ENCODE results near the gene ATP9B. TPM values are rescaled to one million over a fixed set of nuclear protein-coding genes. Genes with fewer than 3 reads are reported as not detected.

ATP9B gene
- total and polyA plus RNA-seq, 2 donors = 14.9 to 19.3 TPM

- no peaks in the 10 kb centered on the region for H3K36me3 ChIP-seq (ENCODE audit: control insufficient read depth in 2 of 2, insufficient read depth in 2 of 2, low read length in 1 of 2)
- H3K4me1 ChIP-seq (ENCODE audit: control insufficient read depth in 2 of 2, insufficient read depth in 2 of 2, low read length in 2 of 2) = peaks cover 12 to 29% of the 10 kb centered on the region in 2 donors
- peak overlapping the region in 1 of 2 donors; percentile 54 for H3K4me3 ChIP-seq (ENCODE audit: low read length in 2 of 2)
- WGBS = 2% methylated on average over 30 of the region's 30 CpGs
- H3K27ac ChIP-seq (ENCODE audit: low read depth in 1 of 2, low read length in 1 of 2) = no peak overlapping the region
- peaks cover 0 to 3% of the 10 kb centered on the region in 2 donors for H3K9me3 ChIP-seq (ENCODE audit: control insufficient read depth in 2 of 2, insufficient read depth in 1 of 2, low read length in 1 of 2)
- H3K27me3 ChIP-seq (ENCODE audit: control insufficient read depth in 2 of 2, insufficient read depth in 1 of 2, low read length in 1 of 2) = peaks cover 75 to 90% of the 10 kb centered on the region in 2 donors
- DNase-seq (ENCODE audit: low read depth in 6 of 9, low spot score in 9 of 9) = peak in 1 of 9 donors; percentile 49
Measured at GRCh38 chr18:79393181-79393634, 324.0 kb downstream of the ATP9B start.

- Histone ChIP-seq H3K9me3 (ENCODE audit: control insufficient read depth in 2 of 2, insufficient read depth in 1 of 2, low read length in 1 of 2) (peaks cover 0 to 3% of the 10 kb centered on the region in 2 donors), H3K27me3 (ENCODE audit: control insufficient read depth in 2 of 2, insufficient read depth in 1 of 2, low read length in 1 of 2) (peaks cover 76 to 90% of the 10 kb centered on the region in 2 donors), H3K4me1 (ENCODE audit: control insufficient read depth in 2 of 2, insufficient read depth in 2 of 2, low read length in 2 of 2) (peaks cover 11 to 30% of the 10 kb centered on the region in 2 donors), H3K36me3 (ENCODE audit: control insufficient read depth in 2 of 2, insufficient read depth in 2 of 2, low read length in 1 of 2) (no peaks in the 10 kb centered on the region), H3K4me3 (ENCODE audit: low read length in 2 of 2) (peak overlapping the region in 1 of 2 donors; percentile 54), H3K27ac (ENCODE audit: low read depth in 1 of 2, low read length in 1 of 2) (peak overlapping the region; percentile 37 to 58)
- under 1% methylated on average over 78 of the region's 83 CpGs for WGBS
- DNase-seq (ENCODE audit: low read depth in 6 of 9, low spot score in 9 of 9) = peak in 1 of 9 donors; percentile 44
Measured at GRCh38 chr18:79393635-79394533, 324.7 kb downstream of the ATP9B start.

- Histone ChIP-seq H3K27me3 (ENCODE audit: control insufficient read depth in 2 of 2, insufficient read depth in 1 of 2, low read length in 1 of 2) (peaks cover 75 to 90% of the 10 kb centered on the region in 2 donors), H3K4me3 (ENCODE audit: low read length in 2 of 2) (peak overlapping the region in 1 of 2 donors; percentile 54), H3K36me3 (ENCODE audit: control insufficient read depth in 2 of 2, insufficient read depth in 2 of 2, low read length in 1 of 2) (no peaks in the 10 kb centered on the region), H3K27ac (ENCODE audit: low read depth in 1 of 2, low read length in 1 of 2) (peak overlapping the region; percentile 18 to 47), H3K9me3 (ENCODE audit: control insufficient read depth in 2 of 2, insufficient read depth in 1 of 2, low read length in 1 of 2) (peaks cover 0 to 3% of the 10 kb centered on the region in 2 donors), H3K4me1 (ENCODE audit: control insufficient read depth in 2 of 2, insufficient read depth in 2 of 2, low read length in 2 of 2) (peaks cover 14 to 37% of the 10 kb centered on the region in 2 donors)
- 2% methylated on average over 67 of the region's 67 CpGs for WGBS
- DNase-seq (ENCODE audit: low read depth in 6 of 9, low spot score in 9 of 9) = peak in 1 of 9 donors; percentile 49
Measured at GRCh38 chr18:79394534-79395307, 325.5 kb downstream of the ATP9B start.

- DNase-seq (ENCODE audit: low read depth in 6 of 9, low spot score in 9 of 9) = no peak
- 1% methylated on average over 25 of the region's 34 CpGs for WGBS
- Histone ChIP-seq H3K4me3 (ENCODE audit: low read length in 2 of 2) (peak overlapping the region in 1 of 2 donors; percentile 54), H3K4me1 (ENCODE audit: control insufficient read depth in 2 of 2, insufficient read depth in 2 of 2, low read length in 2 of 2) (peaks cover 14 to 38% of the 10 kb centered on the region in 2 donors), H3K36me3 (ENCODE audit: control insufficient read depth in 2 of 2, insufficient read depth in 2 of 2, low read length in 1 of 2) (no peaks in the 10 kb centered on the region), H3K27ac (ENCODE audit: low read depth in 1 of 2, low read length in 1 of 2) (no peak overlapping the region), H3K27me3 (ENCODE audit: control insufficient read depth in 2 of 2, insufficient read depth in 1 of 2, low read length in 1 of 2) (peaks cover 73 to 90% of the 10 kb centered on the region in 2 donors), H3K9me3 (ENCODE audit: control insufficient read depth in 2 of 2, insufficient read depth in 1 of 2, low read length in 1 of 2) (peaks cover 0 to 3% of the 10 kb centered on the region in 2 donors)
Measured at GRCh38 chr18:79395308-79395640, 326.1 kb downstream of the ATP9B start.

DNA sequence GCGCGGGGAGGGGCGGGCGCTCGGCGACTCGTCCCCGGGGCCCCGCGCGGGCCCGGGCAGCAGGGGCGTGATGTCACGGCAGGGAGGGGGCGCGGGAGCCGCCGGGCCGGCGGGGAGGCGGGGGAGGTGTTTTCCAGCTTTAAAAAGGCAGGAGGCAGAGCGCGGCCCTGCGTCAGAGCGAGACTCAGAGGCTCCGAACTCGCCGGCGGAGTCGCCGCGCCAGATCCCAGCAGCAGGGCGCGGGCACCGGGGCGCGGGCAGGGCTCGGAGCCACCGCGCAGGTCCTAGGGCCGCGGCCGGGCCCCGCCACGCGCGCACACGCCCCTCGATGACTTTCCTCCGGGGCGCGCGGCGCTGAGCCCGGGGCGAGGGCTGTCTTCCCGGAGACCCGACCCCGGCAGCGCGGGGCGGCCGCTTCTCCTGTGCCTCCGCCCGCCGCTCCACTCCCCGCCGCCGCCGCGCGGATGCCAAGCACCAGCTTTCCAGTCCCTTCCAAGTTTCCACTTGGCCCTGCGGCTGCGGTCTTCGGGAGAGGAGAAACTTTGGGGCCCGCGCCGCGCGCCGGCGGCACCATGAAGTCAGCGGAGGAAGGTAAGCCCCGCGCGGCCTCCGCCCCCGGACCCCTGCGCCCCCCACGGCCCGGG lies 326.7 kb downstream of the ATP9B start, which contains the start of gene NFATC1:
Gene NFATC1, plus strand, starts transcription at position 170 of the 644 bp plus-strand sequence. Its CDS starts 295 bp downstream, at position 465.
- H3K4me1 ChIP-seq (ENCODE audit: control insufficient read depth in 2 of 2, insufficient read depth in 2 of 2, low read length in 2 of 2) = peaks cover 14 to 38% of the 10 kb centered on the region in 2 donors
- H3K9me3 ChIP-seq (ENCODE audit: control insufficient read depth in 2 of 2, insufficient read depth in 1 of 2, low read length in 1 of 2) = peaks cover 0 to 3% of the 10 kb centered on the region in 2 donors
- peaks cover 71 to 86% of the 10 kb centered on the region in 2 donors for H3K27me3 ChIP-seq (ENCODE audit: control insufficient read depth in 2 of 2, insufficient read depth in 1 of 2, low read length in 1 of 2)
- peak within 1 kb of the TSS; percentile 47 to 60 for H3K27ac ChIP-seq (ENCODE audit: low read depth in 1 of 2, low read length in 1 of 2)
- peak in 1 of 9 donors; percentile 52 for DNase-seq (ENCODE audit: low read depth in 6 of 9, low spot score in 9 of 9)
- H3K4me3 ChIP-seq (ENCODE audit: low read length in 2 of 2) = peak within 1 kb of the TSS; percentile 33 to 54
- WGBS = under 1% methylated on average over 91 of the region's 91 CpGs
- no peaks in the 10 kb centered on the region for H3K36me3 ChIP-seq (ENCODE audit: control insufficient read depth in 2 of 2, insufficient read depth in 2 of 2, low read length in 1 of 2)

DNA sequence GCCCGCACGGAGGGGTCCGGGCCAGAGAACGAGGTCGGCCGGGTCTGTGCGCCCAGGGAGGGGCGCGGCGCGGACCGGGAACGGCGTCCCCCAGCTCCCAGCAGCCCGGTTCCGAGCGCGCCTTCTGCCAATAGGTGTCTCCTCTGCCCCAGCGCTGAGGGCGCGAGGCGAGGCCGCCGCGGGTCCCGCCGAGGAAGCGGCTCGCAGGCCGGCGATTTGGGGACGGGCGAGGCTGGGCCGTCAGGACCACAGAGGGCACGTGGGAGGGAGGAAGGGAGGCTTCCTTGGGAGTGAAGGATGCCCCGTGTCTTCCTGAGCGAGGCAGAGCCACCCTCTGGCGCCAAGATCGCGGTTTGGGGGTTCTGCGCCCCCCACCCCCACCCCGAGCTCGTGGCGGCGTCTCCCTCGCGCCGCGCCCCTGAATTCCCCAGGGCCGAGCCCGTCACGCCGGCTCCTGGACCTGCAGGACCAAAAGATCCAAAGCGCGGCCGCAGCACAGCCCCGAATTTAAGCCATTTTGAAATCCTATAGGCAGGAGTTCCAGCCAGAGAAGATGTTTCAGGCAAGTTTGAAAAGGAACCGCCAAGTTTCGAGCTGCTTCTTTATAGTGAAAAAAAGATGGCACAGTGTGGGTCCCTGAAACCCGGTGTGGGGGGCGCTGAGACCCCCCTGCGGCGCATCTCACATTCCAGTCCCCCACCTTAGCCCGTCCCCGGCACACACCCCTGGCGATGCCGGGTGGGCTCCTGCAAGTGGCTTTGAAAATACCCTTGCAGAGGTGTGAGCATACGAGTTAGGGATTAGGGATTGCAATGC lies 327.4 kb downstream of the ATP9B start:
- Histone ChIP-seq H3K36me3 (ENCODE audit: control insufficient read depth in 2 of 2, insufficient read depth in 2 of 2, low read length in 1 of 2) (no peaks in the 10 kb centered on the region), H3K27me3 (ENCODE audit: control insufficient read depth in 2 of 2, insufficient read depth in 1 of 2, low read length in 1 of 2) (peaks cover 68 to 79% of the 10 kb centered on the region in 2 donors), H3K4me3 (ENCODE audit: low read length in 2 of 2) (peak overlapping the region; percentile 33 to 54), H3K4me1 (ENCODE audit: control insufficient read depth in 2 of 2, insufficient read depth in 2 of 2, low read length in 2 of 2) (peaks cover 16 to 45% of the 10 kb centered on the region in 2 donors), H3K9me3 (ENCODE audit: control insufficient read depth in 2 of 2, insufficient read depth in 1 of 2, low read length in 1 of 2) (peaks cover 0 to 3% of the 10 kb centered on the region in 2 donors), H3K27ac (ENCODE audit: low read depth in 1 of 2, low read length in 1 of 2) (peak overlapping the region in 1 of 2 donors; percentile 60)
- DNase-seq (ENCODE audit: low read depth in 6 of 9, low spot score in 9 of 9) = peak in 1 of 9 donors; percentile 44
- WGBS = 18% methylated on average over 68 of the region's 68 CpGs

DNA sequence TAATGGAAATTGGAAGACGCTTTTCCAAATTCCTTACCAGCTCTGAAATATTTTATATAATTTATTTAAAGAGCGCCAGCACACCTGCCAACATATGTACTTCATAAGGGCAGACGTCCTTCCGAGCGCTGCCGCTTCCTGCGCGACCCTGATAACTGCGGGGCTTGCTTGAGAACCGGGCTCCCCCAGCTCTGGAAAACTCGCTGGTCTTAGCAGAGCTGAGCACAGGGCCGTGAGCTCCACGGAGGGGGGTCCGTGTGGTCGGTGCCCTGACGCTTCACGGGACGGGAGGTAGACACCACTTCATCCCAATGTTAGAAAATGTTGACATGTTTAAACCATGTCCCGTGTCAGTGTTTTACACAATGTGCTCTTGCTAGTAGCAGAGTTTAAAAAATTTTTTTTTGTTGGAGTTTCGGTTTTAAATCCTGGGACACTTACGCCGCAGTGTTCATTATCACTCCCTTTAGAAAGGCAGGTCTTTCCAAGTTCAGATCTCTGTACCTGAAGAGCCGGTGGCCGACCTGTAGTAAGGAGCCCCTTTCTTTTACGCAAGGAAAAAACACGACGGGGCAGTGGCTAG lies 328.1 kb downstream of the ATP9B start:
- no peak for DNase-seq (ENCODE audit: low read depth in 6 of 9, low spot score in 9 of 9)
- no peaks in the 10 kb centered on the region for H3K36me3 ChIP-seq (ENCODE audit: control insufficient read depth in 2 of 2, insufficient read depth in 2 of 2, low read length in 1 of 2)
- H3K4me1 ChIP-seq (ENCODE audit: control insufficient read depth in 2 of 2, insufficient read depth in 2 of 2, low read length in 2 of 2) = peaks cover 16 to 51% of the 10 kb centered on the region in 2 donors
- peak overlapping the region; percentile 33 to 54 for H3K4me3 ChIP-seq (ENCODE audit: low read length in 2 of 2)
- WGBS = 94% methylated on average over 27 of the region's 27 CpGs
- H3K27ac ChIP-seq (ENCODE audit: low read depth in 1 of 2, low read length in 1 of 2) = peak overlapping the region in 1 of 2 donors; percentile 5
- H3K27me3 ChIP-seq (ENCODE audit: control insufficient read depth in 2 of 2, insufficient read depth in 1 of 2, low read length in 1 of 2) = peaks cover 64 to 72% of the 10 kb centered on the region in 2 donors
- peaks cover 0 to 3% of the 10 kb centered on the region in 2 donors for H3K9me3 ChIP-seq (ENCODE audit: control insufficient read depth in 2 of 2, insufficient read depth in 1 of 2, low read length in 1 of 2)
